HG02610 (cell line): ENCODE data around the gene OSER1.
"Not testable (repeated sequence)": the region's sequence is repeated elsewhere in the genome, so short reads cannot be mapped to it uniquely, and the experiment has no call there.

Source experiments
- ATAC-seq: cut with Tn5 transposase; IDR thresholded peaks from one replicate; pipeline ENCODE4 v1.9.1; 2021; ENCODE audit warnings: mild to moderate bottlenecking, moderate library complexity; ENCODE audit not compliant: unreplicated experiment

The OSER1 gene

GRCh38 chr20:44204156-44204831, 6.3 kb downstream of the OSER1 start:
- no peak for ATAC-seq

GRCh38 chr20:44203161-44203560, 7.4 kb downstream of the OSER1 start:
- ATAC-seq = no peak

GRCh38 chr20:44200983-44201382, 9.6 kb downstream of the OSER1 start:
- ATAC-seq = no peak

- no peak for ATAC-seq
Observed at GRCh38 chr20:44200371-44200770, 10.2 kb downstream of the OSER1 start.

GRCh38 chr20:44199877-44200276, 10.7 kb downstream of the OSER1 start:
- no peak for ATAC-seq

GRCh38 chr20:44198872-44199271, 11.7 kb downstream of the OSER1 start:
- ATAC-seq = no peak

GRCh38 chr20:44196271-44196670, 14.3 kb downstream of the OSER1 start:
- no peak for ATAC-seq

GRCh38 chr20:44195605-44196004, 15.0 kb downstream of the OSER1 start:
- no peak for ATAC-seq

GRCh38 chr20:44193801-44194200, 16.8 kb downstream of the OSER1 start:
- ATAC-seq = no peak

GRCh38 chr20:44191640-44192039, 18.9 kb downstream of the OSER1 start:
- not testable (repeated sequence) for ATAC-seq

GRCh38 chr20:44190197-44190852, 20.2 kb downstream of the OSER1 start:
- not testable (repeated sequence) for ATAC-seq

- no peak for ATAC-seq
Observed at GRCh38 chr20:44188752-44189151, 21.8 kb downstream of the OSER1 start.

- no peak for ATAC-seq
Observed at GRCh38 chr20:44187772-44188709, 22.5 kb downstream of the OSER1 start.

GRCh38 chr20:44187054-44187771, 23.4 kb downstream of the OSER1 start, which contains the start of gene JPH2:
TSS of gene JPH2 (minus strand) at chr20:44187188. CDS start at chr20:44186705, 483 bp downstream.
- no peak for ATAC-seq

GRCh38 chr20:44186674-44187053, 23.9 kb downstream of the OSER1 start:
- no peak for ATAC-seq

- no peak for ATAC-seq
Observed at GRCh38 chr20:44186201-44186600, 24.4 kb downstream of the OSER1 start.

GRCh38 chr20:44185574-44185973, 25.0 kb downstream of the OSER1 start:
- no peak for ATAC-seq

GRCh38 chr20:44183282-44183681, 27.3 kb downstream of the OSER1 start:
- ATAC-seq = no peak

GRCh38 chr20:44182863-44183262, 27.7 kb downstream of the OSER1 start:
- no peak for ATAC-seq

- ATAC-seq = no peak
Observed at GRCh38 chr20:44182135-44182765, 28.3 kb downstream of the OSER1 start.
